OCI-LY7 (cell line): ENCODE results near the gene EFHD1. TPM values are rescaled to one million over a fixed set of nuclear protein-coding genes. Genes with fewer than 3 reads are reported as not detected.

ENCODE experiments used
- BruUV-seq: library from RNA; stranded (reverse); fragments of 400-500 nt; replicated peaks from 2 replicates; lab custom pipeline; 2021; lab: Mats Ljungman, UMichigan
- CTCF ChIA-PET: fragments of 300-600 bp; sonication (Branson Sonifier 250); formaldehyde crosslinking; loops from one replicate; lab custom pipeline; 2022; ENCODE audit warnings: antibody characterized with exemption; ENCODE audit not compliant: unreplicated experiment; lab: Charles Lee
- POLR2A ChIA-PET: fragments of 300-600 bp; sonication (Branson Sonifier 250); formaldehyde crosslinking; loops from one replicate; lab custom pipeline; 2022; ENCODE audit warnings: antibody characterized with exemption; lab: Charles Lee
- DNase-seq: peaks from one replicate; pipeline ENCODE4 v3.0.0-alpha.2; 2015; ENCODE audit warnings: low spot score
- H2AFZ ChIP-seq: fragments of 200-600 bp; sonication (generic), shearing (Covaris generic); 2 replicates; pipeline ENCODE4 v1.6.1; 2014; ENCODE audit warnings: mild to moderate bottlenecking, antibody characterized with exemption, low read length, moderate library complexity
- H3K27ac ChIP-seq: fragments of 200-600 bp; sonication (generic); 2 replicates; pipeline ENCODE4 v1.5.1; 2014; ENCODE audit warnings: mixed run types, low read depth, mild to moderate bottlenecking, moderate library complexity, low read length, inconsistent platforms; ENCODE audit not compliant: poor library complexity, severe bottlenecking
- H3K36me3 ChIP-seq: fragments of 200-600 bp; sonication (generic); 2 replicates; pipeline ENCODE4 v1.6.1; 2014; ENCODE audit warnings: mild to moderate bottlenecking, antibody characterized with exemption, low read length, moderate library complexity, mixed read lengths; ENCODE audit not compliant: insufficient read depth
- H3K4me1 ChIP-seq: fragments of 200-600 bp; sonication (generic); 2 replicates; pipeline ENCODE4 v1.5.1; 2014; ENCODE audit warnings: mild to moderate bottlenecking, low read length; ENCODE audit not compliant: insufficient read depth, poor library complexity, severe bottlenecking
- H3K4me2 ChIP-seq: fragments of 200-600 bp; sonication (generic); 2 replicates; pipeline ENCODE4 v1.6.1; 2014; ENCODE audit warnings: mild to moderate bottlenecking, low read length
- H3K4me3 ChIP-seq: fragments of 200-600 bp; sonication (generic); 2 replicates; pipeline ENCODE4 v1.5.1; 2014; ENCODE audit warnings: mild to moderate bottlenecking, low read depth, low read length; ENCODE audit not compliant: poor library complexity, severe bottlenecking
- H3K79me2 ChIP-seq: fragments of 200-600 bp; sonication (generic); 2 replicates; pipeline ENCODE4 v1.6.1; 2016; ENCODE audit warnings: low read depth, mild to moderate bottlenecking, low read length, moderate library complexity, mixed read lengths; ENCODE audit not compliant: insufficient read depth
- H3K9me2 ChIP-seq: fragments of 200-600 bp; sonication (generic); 2 replicates; pipeline ENCODE4 v1.6.1; 2016; ENCODE audit warnings: mild to moderate bottlenecking, low read length, mixed read lengths; ENCODE audit not compliant: insufficient read depth
- H3K9me3 ChIP-seq: fragments of 200-600 bp; sonication (generic); 2 replicates; pipeline ENCODE4 v1.6.1; 2014; ENCODE audit warnings: mild to moderate bottlenecking, mixed run types, low read length, mixed read lengths
- H4K20me1 ChIP-seq: fragments of 200-600 bp; sonication (generic); 2 replicates; pipeline ENCODE4 v1.6.1; 2014; ENCODE audit warnings: mild to moderate bottlenecking, antibody characterized with exemption, low read length, moderate library complexity, mixed read lengths; ENCODE audit not compliant: insufficient read depth
- CTCF ChIP-seq: fragments of 200-600 bp; sonication (generic); conservative IDR thresholded peaks from 2 replicates; pipeline ENCODE4 v1.5.1; 2014; ENCODE audit warnings: mild to moderate bottlenecking, antibody characterized with exemption, low read length, moderate library complexity, mixed read lengths
- EZH2phosphoT487 ChIP-seq: fragments of 200-600 bp; sonication (generic); IDR thresholded peaks from 2 replicates; pipeline ENCODE4 v1.6.1; 2018; ENCODE audit warnings: low read depth, borderline replicate concordance, mild to moderate bottlenecking, mixed run types, antibody characterized with exemption, low read length, moderate library complexity, mixed read lengths
- intact Hi-C: fragments of 100-400 bp; cut with micrococcal nuclease; formaldehyde crosslinking; loops from one replicate; pipeline ENCODE4 v1.10.0; 2022; ENCODE audit not compliant: unreplicated experiment
- total RNA-seq, 2 experiments: library from RNA; depleted of rRNA in 1 of 2; stranded (reverse); fragments of >200 nt in 1 of 2; shearing (Covaris generic) in 1 of 2; gene quantifications; 2 replicates each; pipeline ENCODE4 v1.2.3, GENCODE V29; 2014 to 2022

Gene EFHD1
- total RNA-seq, 2 experiments from 2014 or later: not detected

- Histone ChIP-seq H2AFZ (no peak overlapping the region), H3K4me1 (no peaks in the 10 kb centered on the region), H3K79me2 (no peaks in the 10 kb centered on the region), H3K27ac (no peak overlapping the region), H3K4me3 (no peak overlapping the region), H4K20me1 (no peaks in the 10 kb centered on the region), H3K4me2 (no peak overlapping the region), H3K9me3 (no peaks in the 10 kb centered on the region), H3K36me3 (no peaks in the 10 kb centered on the region), H3K9me2 (no peaks in the 10 kb centered on the region)
- TF ChIP-seq EZH2phosphoT487: no peak
- no peak for TF ChIP-seq CTCF
- no TSS peak for BruUV-seq
- DNase-seq: no peak
- POLR2A ChIA-PET: no interaction called here
- intact Hi-C loops: no loop called here
- CTCF ChIA-PET: no interaction called here
Measured at GRCh38 chr2:232635820-232636219, 2.4 kb downstream of the EFHD1 start.

DNA sequence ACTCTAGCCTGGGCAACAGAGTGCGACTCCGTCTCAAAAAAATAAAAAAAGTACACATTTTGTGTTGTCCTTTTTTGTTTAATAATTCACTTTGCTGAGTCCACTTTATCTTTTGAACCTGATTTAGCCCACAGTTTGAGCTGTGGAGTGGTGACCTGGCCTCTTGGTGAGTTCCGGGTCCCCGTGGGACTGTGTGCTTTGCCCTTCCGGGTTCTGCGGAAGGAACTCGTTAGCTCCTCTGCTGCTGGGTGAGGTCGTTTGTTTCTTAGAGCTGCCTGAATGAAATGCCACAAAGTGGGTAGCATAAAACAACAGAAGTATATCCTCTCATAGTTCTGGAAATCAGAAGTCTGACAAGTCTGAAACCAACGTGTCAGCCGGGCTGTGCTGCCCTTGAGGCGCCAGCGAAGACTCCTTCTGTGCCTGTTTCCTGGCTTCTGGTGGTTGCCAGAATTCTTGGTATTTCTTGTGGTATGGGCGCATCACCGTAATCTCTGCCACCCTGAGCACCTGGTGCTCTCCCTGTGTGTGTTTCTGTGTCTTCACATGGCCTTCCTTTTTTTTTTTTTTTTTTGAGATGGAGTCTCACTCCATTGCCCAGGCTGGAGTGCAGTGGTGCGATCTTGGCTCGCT is 3.5 kb downstream of the EFHD1 start:
- intact Hi-C loops: no loop called here
- Histone ChIP-seq H3K9me2 (no peaks in the 10 kb centered on the region), H3K9me3 (no peaks in the 10 kb centered on the region), H3K4me3 (no peak overlapping the region), H2AFZ (no peak overlapping the region), H4K20me1 (no peaks in the 10 kb centered on the region), H3K36me3 (no peaks in the 10 kb centered on the region), H3K4me1 (no peaks in the 10 kb centered on the region), H3K4me2 (no peak overlapping the region), H3K27ac (no peak overlapping the region), H3K79me2 (no peaks in the 10 kb centered on the region)
- BruUV-seq: no TSS peak
- POLR2A ChIA-PET: interaction anchor here (0.7 kb wide), 1 partner anchor 194 kb away, joined by 3 read pairs; no protein-coding TSS in a partner anchor
- TF ChIP-seq EZH2phosphoT487 (no peak), CTCF (no peak)
- CTCF ChIA-PET: no interaction called here
- no peak for DNase-seq

DNA sequence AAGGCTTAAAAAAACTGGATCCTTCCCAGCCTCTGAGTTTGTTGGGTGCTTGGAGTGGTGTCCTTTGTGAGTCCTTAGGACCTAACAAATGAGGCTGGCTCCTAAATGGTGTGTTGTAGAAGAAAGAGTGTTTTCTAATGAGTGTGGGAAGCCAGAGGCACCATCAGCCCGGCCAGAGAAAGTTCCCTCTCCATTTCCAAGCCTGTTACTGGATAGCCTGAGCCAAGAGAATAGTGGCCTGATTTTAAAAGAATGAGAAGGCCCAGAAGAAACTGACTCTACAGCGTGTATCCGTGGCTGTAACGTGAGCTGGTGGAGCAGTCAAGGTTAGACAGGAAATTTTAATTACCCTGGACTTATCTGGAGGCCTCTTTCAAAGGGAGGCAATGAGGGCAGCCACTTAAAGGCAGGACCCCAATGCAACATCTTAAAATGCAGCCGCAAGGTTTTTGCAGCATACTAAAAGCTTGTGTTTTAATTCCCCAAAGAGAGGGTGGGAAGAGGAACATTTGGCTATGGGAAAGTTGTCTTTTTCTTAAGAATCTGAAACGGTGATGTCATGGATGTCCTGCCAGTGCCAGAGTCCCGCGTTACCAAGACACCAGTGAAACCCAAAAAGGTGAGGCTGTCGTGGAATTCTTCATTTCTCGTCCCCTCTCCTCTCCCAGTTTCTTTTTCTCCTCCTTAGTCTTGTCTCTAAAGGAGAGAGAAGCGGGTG is 4.6 kb downstream of the EFHD1 start:
- Histone ChIP-seq H4K20me1 (no peaks in the 10 kb centered on the region), H3K36me3 (no peaks in the 10 kb centered on the region), H3K4me3 (no peak overlapping the region), H2AFZ (no peak overlapping the region), H3K9me2 (no peaks in the 10 kb centered on the region), H3K9me3 (no peaks in the 10 kb centered on the region), H3K79me2 (no peaks in the 10 kb centered on the region), H3K4me1 (no peaks in the 10 kb centered on the region), H3K27ac (no peak overlapping the region), H3K4me2 (no peak overlapping the region)
- CTCF ChIA-PET: no interaction called here
- intact Hi-C loops: no loop called here
- no TSS peak for BruUV-seq
- no peak for TF ChIP-seq EZH2phosphoT487
- TF ChIP-seq CTCF: no peak
- POLR2A ChIA-PET: interaction anchor here (0.7 kb wide), 1 partner anchor 193 kb away, joined by 3 read pairs; no protein-coding TSS in a partner anchor
- DNase-seq: no peak
